ENCODE data around the gene FAM20B.

GRCh38 chr1:178998295-178998694 is 27.4 kb upstream of the FAM20B start:
- no peak for TF ChIP-seq EZH2 (IDR thresholded peaks at IDR 0.05; ENCODE audit: borderline replicate concordance, low read length)
- no peak for TF ChIP-seq CTCF (conservative IDR thresholded peaks at IDR 0.05 in 1 of 2, IDR thresholded peaks at IDR 0.05 in 1 of 2; ENCODE audit: extremely low read depth in 1 of 2, insufficient read depth in 1 of 2, low read depth in 1 of 2, low read length in 2 of 2)
